Urothelium cell line (cell line): ENCODE data around the gene BAIAP2L1.

Experiments
- DNase-seq: peaks from one replicate; pipeline ENCODE4 v3.0.0; 2011; ENCODE audit warnings: low spot score, mixed read lengths
- FAIRE-seq: peaks from 2 replicates; lab custom pipeline; 2011; peaks lifted over from hg19 to GRCh38; lab: Jason Lieb, UNC

The BAIAP2L1 gene

GRCh38 chr7:98360221-98361130 lies 40.4 kb downstream of the BAIAP2L1 start:
- DNase-seq (no peak), FAIRE-seq (no peak)

DNA sequence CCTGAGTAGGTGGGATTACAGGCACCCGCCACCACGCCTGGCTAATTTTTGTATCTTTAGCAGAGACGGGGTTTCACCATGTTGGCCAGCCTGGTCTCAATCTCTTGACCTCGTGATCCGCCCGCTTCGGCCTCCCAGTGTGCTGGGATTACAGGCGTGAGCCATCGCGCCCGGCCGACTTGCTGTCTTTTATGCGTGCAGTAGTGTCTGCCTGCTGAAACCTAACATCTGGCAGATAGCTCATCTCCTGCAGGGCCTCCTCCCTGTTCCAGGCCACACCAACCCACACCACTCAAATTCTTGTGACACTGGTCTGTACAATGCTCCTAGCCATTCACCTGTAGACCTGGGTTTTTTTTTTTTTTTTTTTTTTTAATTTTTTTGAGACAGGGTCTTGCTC lies 41.5 kb downstream of the BAIAP2L1 start:
- no peak for FAIRE-seq

DNA sequence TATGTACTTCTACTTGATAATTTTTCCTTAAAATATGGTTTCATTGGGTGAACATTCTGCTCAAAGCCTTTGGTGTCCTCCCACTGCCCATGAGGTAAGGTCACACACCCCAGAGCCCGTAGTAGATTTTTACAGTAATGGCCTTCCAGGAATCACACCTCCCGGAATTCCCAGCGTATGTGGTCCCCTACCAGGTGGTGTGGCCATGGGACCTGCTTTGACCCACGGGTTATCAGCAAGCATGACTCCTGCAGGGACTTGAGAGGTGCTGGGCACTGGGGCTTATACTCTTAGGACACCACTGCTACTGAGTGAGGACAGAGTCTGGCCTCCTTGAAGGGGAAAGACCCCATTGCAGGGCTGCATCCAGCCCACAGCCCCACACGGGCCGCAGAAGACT lies 42.2 kb downstream of the BAIAP2L1 start:
- FAIRE-seq (no peak), DNase-seq (no peak)

More for the DNA sequence above, 41.5 kb downstream of the BAIAP2L1 start:
- DNase-seq, result no peak

GRCh38 chr7:98357751-98358161 lies 43.1 kb downstream of the BAIAP2L1 start:
- DNase-seq (peak; percentile 61), FAIRE-seq (no peak)

- FAIRE-seq (no peak), DNase-seq (no peak)
Observed at GRCh38 chr7:98355250-98355538, 45.7 kb downstream of the BAIAP2L1 start.

DNA sequence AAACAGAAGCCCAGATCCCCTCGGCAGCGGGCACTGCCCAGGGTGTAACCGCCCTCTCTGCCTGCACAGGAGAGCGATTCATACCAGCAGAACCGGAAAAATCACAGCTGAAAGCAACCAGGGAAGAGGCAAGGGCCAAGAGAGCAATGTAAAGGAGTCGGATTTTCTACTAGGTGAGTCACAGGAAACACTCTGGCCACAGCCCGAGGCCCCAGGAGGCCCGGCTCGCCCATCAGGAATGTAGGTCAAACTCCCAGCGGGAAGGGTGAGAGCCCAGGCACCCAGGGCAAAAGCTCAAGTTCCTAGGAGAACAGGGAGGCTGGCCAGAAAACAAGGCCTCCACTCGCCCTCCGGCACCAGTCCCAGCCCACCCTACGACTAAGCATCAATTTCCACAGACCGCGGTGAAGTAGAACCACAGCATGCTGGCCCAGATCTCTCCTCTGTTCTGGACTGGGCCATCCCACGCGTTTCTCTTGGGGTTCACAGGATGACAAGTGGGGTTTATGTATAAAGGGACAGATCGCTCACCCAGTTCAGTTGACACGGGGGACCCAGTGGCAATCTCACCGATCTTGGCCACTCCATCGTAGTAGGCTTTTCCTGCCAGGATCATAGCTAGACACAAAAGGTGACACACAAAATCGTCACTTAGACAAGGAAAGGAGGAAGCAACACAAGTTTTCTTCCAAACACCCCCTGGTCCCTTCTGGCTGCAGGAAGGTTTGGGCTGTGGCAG lies 46.2 kb downstream of the BAIAP2L1 start:
- FAIRE-seq (peak; percentile 91), DNase-seq (peak; percentile 95)

GRCh38 chr7:98354052-98354451 lies 46.8 kb downstream of the BAIAP2L1 start:
- FAIRE-seq, result no peak

GRCh38 chr7:98352621-98353020 lies 48.3 kb downstream of the BAIAP2L1 start:
- peak; percentile 59 for FAIRE-seq
- no peak for DNase-seq

More at GRCh38 chr7:98354052-98354451, 46.8 kb downstream of the BAIAP2L1 start:
- peak; percentile 39 for DNase-seq

DNA sequence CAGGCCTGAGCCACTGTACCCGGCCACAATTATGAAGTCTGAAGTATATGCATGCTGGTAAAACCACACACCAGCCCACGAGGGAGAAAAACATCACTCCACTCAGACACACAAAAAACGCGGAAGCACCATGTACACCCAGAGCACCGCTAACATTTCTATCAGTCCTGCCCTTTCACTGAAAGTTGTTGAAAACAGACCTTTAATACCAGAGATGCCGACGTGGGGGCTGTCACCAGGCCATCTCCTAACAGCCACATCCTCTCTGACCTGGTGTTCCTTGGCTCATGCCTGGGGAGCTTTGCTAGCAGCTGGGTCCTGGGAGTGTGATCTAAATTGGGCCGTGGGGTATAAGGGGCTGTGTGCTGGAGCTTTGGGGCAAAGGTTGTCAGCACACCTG lies 49.8 kb downstream of the BAIAP2L1 start:
- no peak for FAIRE-seq
- no peak for DNase-seq

- DNase-seq (no peak), FAIRE-seq (peak; percentile 32)
Observed at GRCh38 chr7:98348726-98349474, 52.0 kb downstream of the BAIAP2L1 start.

DNA sequence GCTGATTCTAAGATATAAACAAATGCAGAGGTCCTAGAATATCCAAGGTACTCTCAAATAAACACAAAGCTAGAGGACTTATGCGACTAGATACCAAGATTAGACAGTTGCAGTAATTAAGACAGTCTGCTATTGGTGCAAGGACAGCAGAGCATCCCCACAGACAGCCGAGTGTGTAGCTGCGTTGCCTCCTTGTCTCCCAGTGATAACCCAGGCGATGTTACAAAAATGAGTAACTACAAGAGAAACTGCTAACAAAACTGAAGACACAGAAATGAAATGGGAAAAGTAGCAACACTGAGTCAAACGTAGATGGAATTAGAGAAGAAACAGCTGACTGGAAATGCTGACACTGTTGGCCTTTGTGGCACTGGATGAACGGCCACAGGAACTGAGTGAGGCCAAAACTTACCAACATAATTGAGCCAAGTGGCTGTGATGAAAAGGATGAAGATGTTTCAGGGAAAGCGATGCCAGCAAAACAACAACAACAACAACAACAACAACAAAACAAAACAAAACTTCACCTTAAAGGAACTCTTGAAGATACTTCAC lies 54.3 kb downstream of the BAIAP2L1 start:
- FAIRE-seq (no peak), DNase-seq (no peak)

- FAIRE-seq (no peak), DNase-seq (no peak)
Observed at GRCh38 chr7:98341106-98341505, 59.8 kb downstream of the BAIAP2L1 start.

DNA sequence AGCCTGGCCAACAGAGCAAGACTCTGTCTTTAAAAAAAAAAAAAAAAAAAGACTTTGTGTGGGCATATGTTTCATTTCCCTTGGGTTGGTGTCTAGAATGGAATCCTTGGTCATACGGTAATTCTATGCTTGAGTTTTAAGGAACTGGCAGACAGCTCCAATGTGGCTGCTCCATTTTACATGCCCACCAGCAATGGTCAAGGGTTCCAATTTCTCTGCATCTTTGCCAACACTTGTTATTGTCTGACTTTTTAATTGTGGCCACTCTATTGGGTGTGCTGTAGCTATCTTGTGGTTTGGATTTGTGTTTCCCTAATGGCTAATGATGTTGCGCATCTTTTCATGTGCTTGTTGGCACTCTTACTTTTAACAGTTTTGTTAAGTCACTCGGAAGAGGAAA lies 61.8 kb downstream of the BAIAP2L1 start:
- FAIRE-seq, result no peak
- DNase-seq, result no peak

DNA sequence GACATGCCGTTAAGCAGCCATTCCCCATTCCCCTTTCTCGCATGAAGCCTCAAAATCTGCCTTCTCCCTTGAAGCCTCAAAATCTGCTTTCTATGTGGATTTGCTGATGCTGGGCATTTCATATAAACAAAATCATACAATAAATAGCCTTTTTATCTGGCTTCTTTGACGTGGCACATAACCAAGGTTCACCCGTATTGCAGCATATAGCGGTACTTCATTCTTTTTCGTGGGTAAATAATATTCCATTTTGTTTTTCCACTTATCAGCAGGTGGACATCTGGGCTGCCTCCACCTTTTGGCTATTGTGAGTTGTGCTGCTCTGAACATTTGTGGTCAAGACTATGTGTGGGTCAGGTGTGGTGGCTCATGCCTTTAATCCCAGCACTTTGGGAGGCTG lies 62.4 kb downstream of the BAIAP2L1 start:
- DNase-seq (no peak), FAIRE-seq (no peak)

DNA sequence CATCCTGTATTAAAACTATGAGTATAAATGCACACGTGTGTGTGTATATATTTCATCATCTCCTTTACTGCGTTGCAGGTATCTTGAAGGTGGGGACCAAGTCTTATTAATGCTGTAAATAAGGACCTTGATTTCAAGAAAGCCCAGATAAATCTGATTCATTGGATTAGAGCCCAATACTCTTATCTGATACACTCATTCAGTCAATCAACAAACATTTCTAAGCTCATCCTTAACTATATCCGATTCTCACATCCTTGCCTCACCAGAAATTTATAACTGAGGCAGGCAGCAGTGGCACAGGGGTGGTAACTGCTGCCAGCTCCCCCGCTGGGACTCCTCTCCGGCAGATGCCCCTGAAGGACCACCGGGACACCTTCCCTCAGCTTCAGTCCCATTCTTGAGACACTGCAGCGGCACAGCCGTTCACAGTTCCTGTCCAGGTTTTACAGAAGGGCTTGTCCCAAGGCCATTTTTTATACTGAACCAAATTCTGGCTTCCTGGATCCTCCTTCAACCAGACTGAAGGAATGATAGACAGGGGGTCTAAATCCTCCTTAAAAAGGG lies 65.4 kb downstream of the BAIAP2L1 start:
- DNase-seq (no peak), FAIRE-seq (no peak)

GRCh38 chr7:98334081-98334480 lies 66.8 kb downstream of the BAIAP2L1 start:
- DNase-seq (no peak), FAIRE-seq (no peak)

DNA sequence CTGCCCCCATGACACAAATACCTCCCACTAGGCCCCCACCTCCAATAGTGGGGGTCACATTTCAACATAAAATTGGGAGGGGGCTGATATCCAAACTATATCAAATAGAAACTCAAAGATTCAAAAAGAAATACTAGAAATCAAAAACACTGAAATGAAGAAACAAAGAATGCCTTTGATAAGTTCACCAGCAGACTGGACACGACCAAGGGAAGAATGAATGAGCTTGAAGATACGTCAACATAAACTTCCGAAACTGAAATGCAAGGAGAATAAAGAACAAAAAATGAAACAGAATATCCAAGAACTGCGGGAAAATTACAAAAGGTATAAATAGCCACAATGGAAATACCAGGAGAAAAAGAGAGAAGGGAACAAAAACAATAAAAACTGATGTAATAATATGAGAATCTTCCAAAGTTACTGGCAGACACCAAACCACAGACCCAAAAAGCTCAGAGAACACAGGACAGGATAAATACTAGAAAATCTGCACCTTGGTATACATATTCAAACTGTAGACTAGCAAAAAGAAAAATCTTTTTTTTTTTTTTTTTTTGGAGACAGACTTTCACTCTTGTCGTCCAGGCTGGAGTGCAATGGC lies 69.9 kb downstream of the BAIAP2L1 start:
- no peak for DNase-seq

GRCh38 chr7:98329791-98330373 lies 71.0 kb downstream of the BAIAP2L1 start:
- FAIRE-seq, result no peak
- no peak for DNase-seq

More for the DNA sequence above, 69.9 kb downstream of the BAIAP2L1 start:
- no peak for FAIRE-seq

- DNase-seq, result no peak
- no peak for FAIRE-seq
Observed at GRCh38 chr7:98329100-98329790, 71.6 kb downstream of the BAIAP2L1 start.
